A549 (cell line): Measurements from ENCODE around the gene ADGRE1.

Source experiments
- EHMT2 ChIP-seq: fragments of 200-600 bp; sonication (generic); IDR thresholded peaks from 2 replicates; pipeline ENCODE4 v1.6.1; 2016; ENCODE audit warnings: antibody characterized with exemption, low read depth, mild to moderate bottlenecking, moderate library complexity
- JUN ChIP-seq, 2 experiments: fragments of >200 bp; sonication (Bioruptor Twin); formaldehyde crosslinking; IDR thresholded peaks; 2 replicates in 1 of 2; 3 replicates in 1 of 2; pipeline ENCODE4 v1.6.1; 2016 to 2017
- JUNB ChIP-seq: fragments of >200 bp; sonication (Bioruptor Twin); formaldehyde crosslinking; IDR thresholded peaks from 2 replicates; pipeline ENCODE4 v1.6.1; 2016
- POLR2A ChIP-seq: IDR thresholded peaks from 2 replicates; pipeline ENCODE4 v1.6.1; 2012; ENCODE audit warnings: mild to moderate bottlenecking, low read length
- RCOR1 ChIP-seq: fragments of 150-350 bp; IDR thresholded peaks from 2 replicates; pipeline ENCODE4 v1.6.1; 2014; ENCODE audit warnings: antibody characterized with exemption, low read length, low read depth
- SMC3 ChIP-seq: fragments of >200 bp; sonication (Bioruptor Twin); formaldehyde crosslinking; IDR thresholded peaks from 3 replicates; pipeline ENCODE4 v1.6.1; 2018; ENCODE audit warnings: inconsistent platforms
- TF ChIP-seq, protein P1 (sequence below): fragments of >200 bp; sonication (Bioruptor Twin); formaldehyde crosslinking; IDR thresholded peaks from 3 replicates; pipeline ENCODE4 v1.5.1; 2016
- TF ChIP-seq, protein P2 (sequence below): fragments of 450-650 bp; IDR thresholded peaks from 2 replicates; pipeline ENCODE4 v1.6.1; 2014; ENCODE audit warnings: antibody characterized with exemption
- TF ChIP-seq, protein P3 (sequence below): fragments of 200-600 bp; sonication (generic); IDR thresholded peaks from 2 replicates; pipeline ENCODE4 v1.6.1; 2016; ENCODE audit warnings: antibody characterized with exemption, mild to moderate bottlenecking, moderate library complexity

DNA sequence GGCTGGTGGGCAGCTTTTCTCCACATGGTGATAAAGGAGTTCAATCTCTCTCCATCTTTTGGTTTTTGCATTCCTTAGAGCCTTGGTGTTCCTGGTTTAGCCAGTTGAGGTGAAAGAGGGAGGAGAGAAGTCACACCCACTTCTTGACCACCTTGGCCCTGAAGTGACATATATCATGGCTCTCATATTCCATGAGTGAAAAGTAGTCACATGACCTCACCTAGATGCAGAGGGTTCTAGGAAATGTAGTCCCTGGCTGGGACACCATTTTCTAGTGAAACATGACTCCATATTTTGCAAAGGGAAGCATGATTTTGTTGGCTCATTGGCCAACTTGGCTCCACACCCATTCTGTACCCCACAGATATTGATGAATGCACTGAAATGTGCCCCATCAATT lies 16.1 kb downstream of the ADGRE1 start:
- TF ChIP-seq JUNB (no peak), POLR2A (no peak), JUN (IDR thresholded peaks at IDR 0.05) (no peak), EHMT2 (no peak), SMC3 (no peak), RCOR1 (no peak)
- TF ChIP-seq, protein P1, sequence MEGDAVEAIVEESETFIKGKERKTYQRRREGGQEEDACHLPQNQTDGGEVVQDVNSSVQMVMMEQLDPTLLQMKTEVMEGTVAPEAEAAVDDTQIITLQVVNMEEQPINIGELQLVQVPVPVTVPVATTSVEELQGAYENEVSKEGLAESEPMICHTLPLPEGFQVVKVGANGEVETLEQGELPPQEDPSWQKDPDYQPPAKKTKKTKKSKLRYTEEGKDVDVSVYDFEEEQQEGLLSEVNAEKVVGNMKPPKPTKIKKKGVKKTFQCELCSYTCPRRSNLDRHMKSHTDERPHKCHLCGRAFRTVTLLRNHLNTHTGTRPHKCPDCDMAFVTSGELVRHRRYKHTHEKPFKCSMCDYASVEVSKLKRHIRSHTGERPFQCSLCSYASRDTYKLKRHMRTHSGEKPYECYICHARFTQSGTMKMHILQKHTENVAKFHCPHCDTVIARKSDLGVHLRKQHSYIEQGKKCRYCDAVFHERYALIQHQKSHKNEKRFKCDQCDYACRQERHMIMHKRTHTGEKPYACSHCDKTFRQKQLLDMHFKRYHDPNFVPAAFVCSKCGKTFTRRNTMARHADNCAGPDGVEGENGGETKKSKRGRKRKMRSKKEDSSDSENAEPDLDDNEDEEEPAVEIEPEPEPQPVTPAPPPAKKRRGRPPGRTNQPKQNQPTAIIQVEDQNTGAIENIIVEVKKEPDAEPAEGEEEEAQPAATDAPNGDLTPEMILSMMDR: no peak
- TF ChIP-seq, protein P2, sequence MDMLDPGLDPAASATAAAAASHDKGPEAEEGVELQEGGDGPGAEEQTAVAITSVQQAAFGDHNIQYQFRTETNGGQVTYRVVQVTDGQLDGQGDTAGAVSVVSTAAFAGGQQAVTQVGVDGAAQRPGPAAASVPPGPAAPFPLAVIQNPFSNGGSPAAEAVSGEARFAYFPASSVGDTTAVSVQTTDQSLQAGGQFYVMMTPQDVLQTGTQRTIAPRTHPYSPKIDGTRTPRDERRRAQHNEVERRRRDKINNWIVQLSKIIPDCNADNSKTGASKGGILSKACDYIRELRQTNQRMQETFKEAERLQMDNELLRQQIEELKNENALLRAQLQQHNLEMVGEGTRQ: no peak
- TF ChIP-seq, protein P3, sequence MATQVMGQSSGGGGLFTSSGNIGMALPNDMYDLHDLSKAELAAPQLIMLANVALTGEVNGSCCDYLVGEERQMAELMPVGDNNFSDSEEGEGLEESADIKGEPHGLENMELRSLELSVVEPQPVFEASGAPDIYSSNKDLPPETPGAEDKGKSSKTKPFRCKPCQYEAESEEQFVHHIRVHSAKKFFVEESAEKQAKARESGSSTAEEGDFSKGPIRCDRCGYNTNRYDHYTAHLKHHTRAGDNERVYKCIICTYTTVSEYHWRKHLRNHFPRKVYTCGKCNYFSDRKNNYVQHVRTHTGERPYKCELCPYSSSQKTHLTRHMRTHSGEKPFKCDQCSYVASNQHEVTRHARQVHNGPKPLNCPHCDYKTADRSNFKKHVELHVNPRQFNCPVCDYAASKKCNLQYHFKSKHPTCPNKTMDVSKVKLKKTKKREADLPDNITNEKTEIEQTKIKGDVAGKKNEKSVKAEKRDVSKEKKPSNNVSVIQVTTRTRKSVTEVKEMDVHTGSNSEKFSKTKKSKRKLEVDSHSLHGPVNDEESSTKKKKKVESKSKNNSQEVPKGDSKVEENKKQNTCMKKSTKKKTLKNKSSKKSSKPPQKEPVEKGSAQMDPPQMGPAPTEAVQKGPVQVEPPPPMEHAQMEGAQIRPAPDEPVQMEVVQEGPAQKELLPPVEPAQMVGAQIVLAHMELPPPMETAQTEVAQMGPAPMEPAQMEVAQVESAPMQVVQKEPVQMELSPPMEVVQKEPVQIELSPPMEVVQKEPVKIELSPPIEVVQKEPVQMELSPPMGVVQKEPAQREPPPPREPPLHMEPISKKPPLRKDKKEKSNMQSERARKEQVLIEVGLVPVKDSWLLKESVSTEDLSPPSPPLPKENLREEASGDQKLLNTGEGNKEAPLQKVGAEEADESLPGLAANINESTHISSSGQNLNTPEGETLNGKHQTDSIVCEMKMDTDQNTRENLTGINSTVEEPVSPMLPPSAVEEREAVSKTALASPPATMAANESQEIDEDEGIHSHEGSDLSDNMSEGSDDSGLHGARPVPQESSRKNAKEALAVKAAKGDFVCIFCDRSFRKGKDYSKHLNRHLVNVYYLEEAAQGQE: no peak
